NCI-H446 (cell line): ENCODE measurements around the gene HEXIM1.
"Not testable (repeated sequence)": the region's sequence is repeated elsewhere in the genome, so short reads cannot be mapped to it uniquely, and the experiment has no call there.

Source experiments
- DNase-seq, 2 experiments: peaks; one replicate each; lab custom pipeline; 2025; lab: John Stamatoyannopoulos, UW

Gene HEXIM1

GRCh38 chr17:45114117-45114932, 34.0 kb upstream of the HEXIM1 start:
- no peak for DNase-seq

- DNase-seq = no peak
Observed at GRCh38 chr17:45115015-45115625, 33.2 kb upstream of the HEXIM1 start.

GRCh38 chr17:45115871-45116270, 32.4 kb upstream of the HEXIM1 start:
- no peak for DNase-seq

- DNase-seq = no peak
Observed at GRCh38 chr17:45116434-45117016, 31.8 kb upstream of the HEXIM1 start.

- no peak for DNase-seq
Observed at GRCh38 chr17:45117334-45117733, 30.9 kb upstream of the HEXIM1 start.

GRCh38 chr17:45117848-45118646, 30.2 kb upstream of the HEXIM1 start:
- no peak for DNase-seq

GRCh38 chr17:45118691-45119090, 29.6 kb upstream of the HEXIM1 start:
- no peak for DNase-seq

- DNase-seq = no peak
Observed at GRCh38 chr17:45119964-45120363, 28.3 kb upstream of the HEXIM1 start.

GRCh38 chr17:45120558-45120957, 27.7 kb upstream of the HEXIM1 start:
- no peak for DNase-seq

- DNase-seq = no peak
Observed at GRCh38 chr17:45121055-45121454, 27.2 kb upstream of the HEXIM1 start.

- DNase-seq = no peak
Observed at GRCh38 chr17:45123076-45123770, 25.1 kb upstream of the HEXIM1 start.

GRCh38 chr17:45123930-45124796, 24.1 kb upstream of the HEXIM1 start:
- no peak for DNase-seq

GRCh38 chr17:45124797-45125122, 23.5 kb upstream of the HEXIM1 start:
- not testable (repeated sequence) for DNase-seq

GRCh38 chr17:45125509-45125908, 22.8 kb upstream of the HEXIM1 start:
- no peak for DNase-seq

- no peak for DNase-seq
Observed at GRCh38 chr17:45127207-45127547, 21.1 kb upstream of the HEXIM1 start.

- DNase-seq = no peak
Observed at GRCh38 chr17:45127548-45128300, 20.6 kb upstream of the HEXIM1 start.

- no peak for DNase-seq
Observed at GRCh38 chr17:45128331-45128730, 19.9 kb upstream of the HEXIM1 start.

- no peak for DNase-seq
Observed at GRCh38 chr17:45128989-45129388, 19.3 kb upstream of the HEXIM1 start.

GRCh38 chr17:45129426-45129939, 18.8 kb upstream of the HEXIM1 start:
- DNase-seq = no peak
